ENCODE results near the gene LCE2C.
"Not testable (repeated sequence)": the region's sequence is repeated elsewhere in the genome, so short reads cannot be mapped to it uniquely, and the experiment has no call there.

Gene LCE2C, protein sequence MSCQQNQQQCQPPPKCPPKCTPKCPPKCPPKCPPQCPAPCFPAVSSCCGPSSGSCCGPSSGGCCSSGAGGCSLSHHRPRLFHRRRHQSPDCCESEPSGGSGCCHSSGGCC

DNA sequence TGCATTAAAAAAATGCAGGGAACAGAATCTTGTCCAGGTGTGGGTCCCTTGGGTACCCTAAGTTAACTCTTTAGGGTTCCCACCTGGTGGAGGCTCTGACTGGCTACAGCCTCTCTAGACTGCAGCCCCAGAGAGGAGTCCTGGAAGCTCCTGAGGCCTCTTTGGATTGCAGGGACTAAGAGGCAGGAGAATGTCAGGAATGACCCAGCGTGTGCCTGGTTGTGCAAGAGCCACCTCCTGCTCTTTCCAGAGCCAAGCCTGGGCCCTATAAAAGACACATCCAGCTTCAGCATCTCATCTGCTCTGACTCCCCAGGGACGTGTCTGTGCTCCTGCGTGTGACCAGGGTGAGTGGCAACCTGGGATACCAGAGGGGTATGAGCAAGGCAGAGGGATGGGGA lies at the start of gene LCE2C:
Gene LCE2C (plus strand): TSS at position 297 of the 400 bp plus-strand sequence. CDS start 737 bp downstream, outside the sequence.
- not testable (repeated sequence) for DNase-seq

DNA sequence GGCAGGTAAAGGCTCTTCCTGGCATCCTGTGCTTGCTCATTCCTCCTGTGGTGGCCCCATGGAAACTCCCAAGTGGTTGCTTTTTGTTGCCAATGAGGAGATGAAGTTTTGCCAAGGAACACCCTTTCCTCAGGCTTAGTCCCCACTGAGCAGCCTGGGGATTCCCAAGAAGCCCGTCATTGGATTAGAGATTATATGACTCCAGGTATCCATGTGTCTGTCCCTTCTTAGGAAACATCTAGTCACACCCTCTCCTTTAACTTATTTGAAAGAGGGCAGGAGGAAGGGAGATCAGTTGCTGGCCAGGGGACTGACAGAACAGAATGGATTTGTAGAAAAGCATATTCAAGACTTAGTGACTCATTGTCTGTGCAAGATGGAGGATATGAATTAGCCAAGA lies 48.3 kb upstream of the LCE2C start:
- no peak for DNase-seq

DNA sequence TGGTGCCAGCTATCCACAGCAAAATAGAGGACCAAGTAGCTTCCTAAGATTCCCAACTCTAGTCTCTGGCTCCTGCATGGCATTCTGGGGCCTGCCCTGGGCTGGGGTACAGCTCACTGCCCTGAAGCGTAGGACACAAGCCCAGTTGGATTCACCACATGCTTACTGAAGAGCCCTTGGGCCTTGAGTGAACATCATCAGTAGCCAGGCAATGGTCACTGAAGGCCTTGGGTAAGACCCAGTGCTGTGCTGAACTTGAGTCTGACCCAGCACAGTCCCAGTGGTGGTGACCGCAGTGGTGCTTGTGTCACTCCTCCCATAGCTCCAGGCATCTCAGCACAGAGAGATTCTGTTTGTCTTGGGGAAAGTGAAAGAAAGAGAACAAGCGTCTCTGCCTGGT lies 44.5 kb upstream of the LCE2C start:
- DNase-seq, result no peak

DNA sequence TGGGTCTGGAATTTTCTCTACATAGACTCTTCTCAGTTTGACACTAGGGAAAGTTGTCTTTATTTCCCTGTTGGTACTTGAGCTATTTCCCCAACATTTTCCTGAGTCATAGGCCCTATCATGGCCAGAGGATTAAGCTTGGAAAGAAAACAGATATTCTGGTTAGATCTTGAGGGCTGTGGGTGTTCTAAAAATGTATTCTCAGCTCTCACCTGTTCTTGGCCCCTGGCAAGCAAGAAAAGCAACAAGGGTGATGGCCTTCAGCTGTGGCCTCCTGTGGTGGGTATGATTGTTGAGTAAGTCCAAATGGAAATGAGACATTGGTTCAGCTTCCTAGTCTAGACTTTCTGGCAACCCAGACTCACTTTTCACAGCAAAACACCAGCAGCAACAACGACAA lies 34.7 kb upstream of the LCE2C start:
- DNase-seq, result no peak

DNA sequence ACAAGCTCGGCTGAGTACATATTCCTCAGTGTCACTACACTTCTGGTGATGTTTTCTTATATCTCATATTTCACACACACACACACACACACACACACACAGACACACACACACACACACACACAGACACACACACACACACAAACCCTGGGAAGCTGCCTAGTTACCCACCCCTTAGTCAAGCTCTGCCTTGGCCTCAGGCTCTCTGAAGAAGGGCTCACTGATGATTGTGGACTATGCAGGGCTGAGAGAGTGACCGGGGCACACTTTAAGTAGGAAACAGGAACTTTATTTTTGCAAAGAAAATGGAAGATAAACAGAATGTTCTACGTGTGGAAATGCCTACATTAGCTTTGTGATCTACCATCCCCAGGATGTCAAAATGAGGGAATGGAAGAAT lies 31.1 kb upstream of the LCE2C start:
- DNase-seq, result no peak

DNA sequence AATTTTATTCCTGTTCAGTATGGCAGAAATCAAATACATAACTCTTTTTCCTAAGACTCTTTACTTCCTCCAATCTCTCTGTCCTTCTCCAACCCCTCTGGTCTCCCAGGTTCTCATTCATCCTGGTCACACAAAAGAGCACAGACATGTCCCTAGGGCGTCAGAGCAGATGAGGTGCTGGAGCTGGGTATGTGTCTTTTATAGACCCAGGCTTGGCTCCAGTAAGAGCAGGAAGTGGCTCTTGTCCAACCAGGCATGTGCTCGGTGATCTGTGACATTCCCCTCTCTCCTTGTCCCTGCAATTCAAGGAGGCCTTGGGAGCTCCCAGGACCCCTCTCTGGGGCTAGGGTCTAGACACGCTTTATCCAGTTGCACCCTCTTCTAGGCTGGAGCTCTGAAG lies 29.9 kb upstream of the LCE2C start:
- DNase-seq, result no peak

DNA sequence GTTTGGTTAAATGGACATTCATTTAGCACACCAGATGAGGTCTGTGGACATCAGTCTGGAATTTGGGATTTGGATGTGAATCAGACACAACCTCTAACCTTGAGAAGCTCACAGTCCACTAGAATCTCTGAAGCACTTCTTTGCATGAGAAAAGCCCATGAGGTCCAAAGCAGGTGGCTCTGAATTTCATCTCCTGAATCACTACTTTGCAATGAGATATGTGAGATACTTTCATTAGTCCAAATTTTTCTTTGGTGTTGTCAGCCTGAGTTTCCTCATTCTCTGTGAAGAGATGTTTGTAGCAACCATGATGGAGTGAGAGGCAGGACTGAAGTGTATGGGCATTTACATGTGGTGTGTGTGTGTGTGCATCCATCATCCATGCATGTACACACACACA lies 28.4 kb upstream of the LCE2C start:
- no peak for DNase-seq

DNA sequence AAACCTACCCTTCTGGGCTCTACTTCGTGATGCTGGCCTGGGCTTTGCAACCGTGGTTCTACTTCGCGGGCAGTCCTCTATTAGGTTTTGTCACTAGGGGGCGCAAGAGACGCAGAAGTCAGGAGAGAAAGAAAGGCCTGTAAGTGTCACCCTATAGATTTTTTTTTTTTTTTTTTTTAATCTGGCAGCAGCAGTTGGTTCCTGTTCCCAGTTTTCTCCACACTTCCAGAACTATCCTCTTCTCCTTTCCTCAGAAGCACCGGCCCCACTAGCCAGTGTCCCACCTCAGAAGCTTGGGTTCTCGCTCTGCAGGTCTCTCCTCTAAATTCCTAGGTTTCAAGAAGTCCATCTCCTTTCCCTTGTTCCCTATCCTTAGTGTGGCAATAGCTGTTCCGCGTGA lies 21.0 kb upstream of the LCE2C start:
- DNase-seq, result peak; percentile 43

DNA sequence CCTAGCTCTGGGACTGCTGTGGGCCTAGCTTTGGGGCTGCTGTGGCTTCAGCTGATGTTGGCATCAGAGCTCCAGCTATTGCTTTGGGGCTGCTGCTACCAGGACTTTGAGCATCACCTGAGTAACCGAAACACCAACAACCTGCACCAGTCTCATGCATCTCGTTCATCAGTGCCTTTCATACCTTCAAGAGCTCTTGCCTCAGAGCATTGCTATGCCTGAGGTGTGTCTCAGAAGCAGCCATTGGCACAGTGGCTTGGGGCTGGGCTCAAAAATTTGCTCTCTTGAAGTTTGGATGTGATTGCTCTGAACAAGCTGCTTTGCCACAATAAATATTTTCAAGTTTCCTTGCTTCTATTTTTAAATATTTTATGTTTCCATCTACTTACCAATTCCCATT lies 18.6 kb upstream of the LCE2C start:
- no peak for DNase-seq

DNA sequence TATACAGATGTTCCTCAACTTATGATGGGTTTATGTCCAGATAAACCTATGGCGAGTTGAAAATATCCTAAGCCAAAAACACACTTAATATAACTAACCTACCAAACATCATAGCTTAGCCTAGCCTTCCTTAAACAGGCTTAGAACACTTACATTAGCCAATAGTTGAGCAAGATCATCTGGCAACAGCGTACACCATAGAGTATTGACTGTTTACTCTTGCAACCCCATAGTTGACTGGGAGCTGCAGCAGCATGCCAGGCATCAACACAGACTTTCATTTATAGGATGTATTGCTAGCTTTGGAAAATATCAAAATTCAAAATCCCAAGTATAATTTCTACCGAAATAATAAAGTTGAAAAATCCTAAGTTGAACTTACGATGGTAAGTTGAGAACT lies 17.4 kb upstream of the LCE2C start:
- DNase-seq, result no peak

DNA sequence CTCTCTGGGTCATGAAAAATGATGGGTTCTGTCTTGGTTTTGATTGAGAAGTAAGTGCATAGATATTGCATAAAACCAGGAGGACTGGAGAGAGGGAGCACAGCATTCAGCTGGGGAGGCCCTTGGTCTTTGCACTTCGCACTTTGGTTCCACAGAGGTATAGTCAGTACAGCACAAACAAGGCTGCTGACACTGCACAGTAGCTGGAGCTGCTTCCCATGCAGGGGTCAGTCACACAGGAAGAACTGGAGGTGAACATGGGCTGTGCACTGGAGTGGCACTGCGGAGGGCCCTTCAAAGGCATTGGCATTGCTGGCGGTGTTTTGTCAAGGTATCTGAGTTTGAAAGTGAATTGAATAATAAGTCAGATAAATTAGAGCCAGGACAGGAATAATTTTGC lies 16.4 kb upstream of the LCE2C start:
- DNase-seq, result no peak

DNA sequence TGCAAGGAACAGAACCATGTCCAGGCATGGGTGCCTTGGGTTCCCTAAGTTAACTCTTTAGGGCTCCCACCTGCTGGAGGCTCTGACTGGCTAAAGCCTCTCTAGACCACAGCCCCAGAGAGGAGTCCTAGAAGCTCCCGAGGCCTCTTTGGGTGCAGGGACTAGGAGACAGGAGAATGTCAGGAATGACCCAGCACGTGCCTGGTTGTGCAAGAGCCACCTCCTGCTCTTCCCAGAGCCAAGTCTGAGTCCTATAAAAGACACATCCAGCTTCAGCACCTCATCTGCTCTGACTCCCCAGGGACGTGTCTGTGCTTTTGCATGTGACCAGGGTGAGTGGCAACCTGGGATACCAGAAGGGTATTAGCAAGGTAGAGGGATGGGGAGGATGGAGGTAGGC lies 12.0 kb upstream of the LCE2C start, which contains the start of gene LCE2D:
Gene LCE2D (plus strand): TSS at position 283 of the 400 bp plus-strand sequence. CDS start 726 bp downstream, outside the sequence.
- no peak for DNase-seq

DNA sequence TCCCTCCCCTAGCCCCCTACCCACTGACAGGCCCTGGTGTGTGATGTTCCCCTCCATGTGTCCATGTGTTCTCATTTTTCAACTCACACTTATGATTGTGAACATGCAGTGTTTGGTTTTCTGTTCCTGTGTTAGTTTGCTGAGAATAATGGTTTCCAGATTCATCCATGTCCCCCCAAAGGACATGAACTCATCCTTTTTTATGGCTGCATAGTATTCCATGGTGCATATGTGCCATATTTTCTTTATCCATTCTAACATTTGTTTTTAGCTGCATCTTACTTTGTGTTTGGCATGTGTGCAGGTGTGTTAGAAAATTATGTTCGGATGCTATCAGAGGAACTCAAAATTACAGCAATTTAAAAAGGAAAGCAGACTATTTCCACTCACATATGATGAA lies 8.9 kb upstream of the LCE2C start:
- not testable (repeated sequence) for DNase-seq

DNA sequence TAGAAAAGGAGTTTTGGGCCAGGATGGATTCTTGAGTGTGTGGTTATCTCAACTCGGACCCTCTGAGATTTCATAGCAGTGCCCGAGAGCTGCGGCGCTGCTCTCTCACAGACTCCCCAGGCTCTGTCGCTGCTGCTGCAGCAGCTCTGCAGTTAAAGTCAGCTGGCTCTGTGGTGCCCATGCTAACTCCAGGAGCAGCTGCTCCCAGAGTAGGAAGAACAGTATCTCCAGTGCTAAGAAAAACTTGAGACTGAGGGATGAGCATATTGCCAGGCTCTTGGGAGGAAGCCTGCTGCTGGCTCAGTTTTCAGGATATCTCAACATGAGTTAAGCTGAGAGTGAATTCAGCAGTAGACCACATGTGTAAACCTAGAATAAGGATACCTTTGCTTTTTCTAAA lies 7.4 kb upstream of the LCE2C start:
- no peak for DNase-seq

DNA sequence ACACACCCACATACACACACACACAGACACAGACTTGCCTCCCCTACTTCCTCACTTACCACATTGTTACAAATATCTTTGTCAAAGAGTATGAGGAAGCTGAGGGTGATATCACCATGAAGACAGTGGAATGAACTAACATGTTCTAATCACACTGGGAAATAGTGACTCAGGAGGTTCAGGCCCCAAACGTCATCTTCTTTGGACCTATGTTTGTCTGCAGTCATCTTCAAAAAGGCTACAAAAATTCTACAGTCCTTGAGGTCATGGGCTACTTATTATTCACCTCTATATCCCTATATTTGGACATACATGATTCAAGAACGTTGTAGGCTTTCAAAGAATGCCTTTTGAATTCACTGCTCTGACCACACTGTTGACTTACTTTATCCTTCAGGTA lies 2.1 kb upstream of the LCE2C start:
- no peak for DNase-seq

DNA sequence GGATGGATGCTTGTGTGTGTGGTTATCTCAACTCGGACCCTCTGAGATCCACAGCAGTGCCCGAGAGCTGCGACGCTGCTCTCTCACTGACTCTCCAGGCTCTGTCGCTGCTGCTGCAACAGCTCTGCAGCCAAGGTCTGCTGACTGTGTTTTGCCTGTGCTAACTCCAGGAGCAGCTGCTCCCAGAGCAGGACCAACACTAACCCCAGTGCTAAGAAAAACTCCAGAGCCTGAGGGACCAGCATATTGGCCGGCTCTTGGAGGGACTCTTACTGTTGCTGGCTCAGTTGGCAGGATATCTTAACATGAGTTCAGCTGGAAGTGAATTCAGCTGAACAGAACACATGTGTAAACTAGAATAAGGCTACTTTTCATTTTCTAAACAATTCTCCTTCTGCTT lies 4.4 kb downstream of the LCE2C start:
- DNase-seq, result no peak

DNA sequence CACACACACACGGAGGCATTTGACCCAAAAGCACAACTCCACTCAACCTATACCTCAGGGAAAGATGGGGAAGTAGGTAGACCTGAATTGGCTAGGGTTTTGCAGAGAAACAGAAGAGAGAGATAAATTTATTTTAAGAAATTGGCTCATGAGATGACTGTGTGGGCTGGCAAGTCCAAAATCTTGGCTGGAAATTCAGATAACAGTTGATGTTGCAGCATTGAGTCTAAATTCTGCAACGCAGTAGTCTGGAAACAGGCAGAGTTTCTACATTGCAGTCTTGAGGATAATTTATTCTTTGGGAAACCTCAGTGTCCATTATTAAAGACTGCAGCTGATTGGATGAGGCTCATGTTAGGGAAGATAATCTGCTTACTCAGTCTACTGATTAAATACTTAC lies 6.5 kb downstream of the LCE2C start:
- no peak for DNase-seq

DNA sequence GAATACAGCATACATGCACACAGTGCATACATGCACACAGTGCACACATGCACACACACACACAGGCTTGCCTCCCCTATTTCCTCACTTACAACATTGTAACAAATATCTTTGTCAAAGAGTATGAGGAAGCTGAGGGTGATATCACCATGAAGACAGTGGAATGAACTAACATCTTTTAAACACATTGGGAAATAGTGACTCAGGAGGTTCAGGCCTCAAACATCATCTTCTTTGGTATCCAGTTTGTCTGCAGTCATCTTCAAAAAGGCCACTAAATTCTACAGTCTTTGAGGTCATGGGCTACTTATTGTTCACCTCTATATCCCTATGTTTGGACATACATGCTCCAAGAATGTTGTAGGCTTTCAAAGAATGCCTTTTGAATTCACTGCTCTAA lies 8.8 kb downstream of the LCE2C start:
- DNase-seq, result no peak

DNA sequence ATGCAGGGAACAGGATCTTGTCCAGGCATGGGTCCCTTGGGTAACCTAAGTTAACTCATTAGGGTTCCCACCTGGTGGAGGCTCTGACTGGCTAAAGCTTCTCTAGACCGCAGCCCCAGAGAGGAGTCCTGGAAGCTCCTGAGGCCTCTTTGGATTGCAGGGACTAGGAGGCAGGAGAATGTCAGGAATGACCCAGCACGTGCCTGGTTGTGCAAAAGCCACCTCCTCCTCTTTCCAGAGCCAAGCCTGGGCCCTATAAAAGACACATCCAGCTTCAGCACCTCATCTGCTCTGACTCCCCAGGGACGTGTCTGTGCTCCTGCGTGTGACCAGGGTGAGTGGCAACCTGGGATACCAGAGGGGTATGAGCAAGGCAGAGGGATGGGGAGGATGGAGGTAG lies 10.7 kb downstream of the LCE2C start, which contains the start of gene LCE2B:
Gene LCE2B (plus strand): TSS at position 301 of the 400 bp plus-strand sequence. CDS start 721 bp downstream, outside the sequence.
- DNase-seq, result not testable (repeated sequence)

DNA sequence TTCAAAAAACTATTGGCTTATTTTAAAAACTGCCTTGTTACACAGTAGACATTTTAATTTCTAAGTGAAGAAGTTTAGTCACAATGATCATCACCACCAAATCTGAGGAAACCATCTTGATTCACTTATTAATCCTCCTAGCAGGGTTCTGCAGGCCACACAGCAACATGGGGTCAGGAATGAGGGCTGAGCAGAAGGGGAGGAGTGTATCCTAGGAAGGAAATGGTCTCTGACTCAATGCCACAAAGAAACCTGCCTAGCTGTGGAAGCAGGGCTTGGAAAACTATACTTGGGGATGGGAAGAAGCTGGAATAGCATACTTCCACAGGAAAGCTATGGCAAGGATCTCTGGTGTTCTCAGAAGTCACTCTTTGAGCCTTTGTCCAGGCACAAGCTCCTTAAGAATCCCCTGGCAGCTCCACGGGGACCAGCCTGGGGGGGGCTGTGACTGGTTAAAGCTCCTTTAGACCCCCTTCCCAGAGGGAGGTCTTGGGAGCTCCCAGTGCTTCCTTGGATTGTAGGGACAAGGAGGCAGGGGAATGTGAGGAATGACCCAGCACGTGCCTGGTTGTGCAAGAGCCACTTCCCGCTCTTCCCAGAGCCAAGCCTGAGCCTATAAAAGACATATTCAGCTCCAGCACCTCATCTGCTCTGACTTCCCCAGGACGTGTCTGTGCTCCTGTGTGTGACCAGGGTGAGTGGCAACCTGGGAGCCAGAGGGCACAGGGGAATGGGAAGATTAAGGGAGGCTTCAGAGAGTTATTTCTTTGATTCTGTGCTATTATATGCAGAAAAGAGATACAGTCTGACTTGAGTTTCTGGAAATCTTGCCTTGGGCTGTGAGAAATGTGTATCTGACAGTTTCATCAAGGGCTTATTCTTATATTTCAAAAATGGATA lies 22.9 kb downstream of the LCE2C start, which contains the start of gene LCE2A:
Gene LCE2A (plus strand): TSS at position 645 of the 900 bp plus-strand sequence. CDS start 557 bp downstream, outside the sequence.
- no peak for DNase-seq

DNA sequence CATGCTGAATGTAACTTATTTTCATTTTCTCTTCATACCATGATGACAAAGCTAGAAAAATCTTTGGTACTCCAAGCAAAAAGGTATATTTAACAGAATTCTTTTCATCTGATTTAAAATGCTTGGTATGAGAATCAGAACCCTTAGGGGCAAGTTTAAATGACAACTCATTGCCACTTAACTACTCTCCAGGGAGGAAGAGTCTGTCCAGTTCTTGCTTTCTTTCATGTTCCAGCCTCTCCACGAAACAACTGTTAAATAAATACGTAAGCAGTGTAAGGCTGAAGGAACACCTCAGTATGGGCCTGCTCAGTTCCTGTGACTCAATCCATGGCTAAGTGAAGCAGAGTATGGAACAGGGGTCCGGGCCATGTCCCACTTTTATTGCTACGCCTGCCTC lies 24.7 kb downstream of the LCE2C start:
- no peak for DNase-seq

DNA sequence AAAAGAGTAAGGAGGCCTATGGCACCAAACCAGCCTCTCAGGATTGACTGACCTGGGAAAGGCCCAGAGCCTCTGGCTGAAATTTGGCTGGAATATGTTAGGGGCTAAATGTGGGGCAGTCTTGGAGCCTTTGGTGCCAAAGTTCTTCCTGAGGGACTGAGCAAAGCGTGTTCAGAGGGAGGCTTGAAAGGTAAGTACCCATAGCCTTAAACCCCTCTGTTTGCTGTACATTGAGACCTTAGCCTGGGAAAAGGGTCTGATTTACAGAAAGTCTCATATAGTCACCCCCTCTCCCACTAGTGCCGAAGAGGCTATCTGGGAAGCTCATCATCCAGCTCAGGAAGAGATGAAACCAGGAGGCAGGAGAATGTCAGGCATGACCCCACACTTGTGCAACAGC lies 32.8 kb downstream of the LCE2C start, which contains the start of gene LCE4A:
Gene LCE4A (plus strand): TSS at position 301 of the 400 bp plus-strand sequence. CDS start 916 bp downstream, outside the sequence.
- no peak for DNase-seq

DNA sequence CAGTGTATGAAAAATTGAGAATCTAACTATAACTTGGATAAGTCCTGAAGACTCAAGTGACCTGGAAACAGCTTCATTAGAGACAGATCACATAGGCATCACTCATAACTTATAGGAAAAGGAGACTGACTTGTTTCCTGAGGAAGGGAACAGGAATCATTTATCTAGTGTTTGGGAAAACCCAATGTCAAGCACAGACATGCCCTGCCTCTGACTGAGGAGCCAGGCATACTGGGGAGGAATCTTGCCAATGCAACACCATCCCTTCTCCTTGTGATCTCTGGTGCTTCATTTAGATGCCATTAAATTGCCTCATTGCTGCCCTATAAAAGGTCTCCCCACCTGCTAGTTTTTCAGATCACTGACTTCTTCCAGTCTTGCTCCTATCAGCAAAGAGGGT lies 43.2 kb downstream of the LCE2C start:
- no peak for DNase-seq

DNA sequence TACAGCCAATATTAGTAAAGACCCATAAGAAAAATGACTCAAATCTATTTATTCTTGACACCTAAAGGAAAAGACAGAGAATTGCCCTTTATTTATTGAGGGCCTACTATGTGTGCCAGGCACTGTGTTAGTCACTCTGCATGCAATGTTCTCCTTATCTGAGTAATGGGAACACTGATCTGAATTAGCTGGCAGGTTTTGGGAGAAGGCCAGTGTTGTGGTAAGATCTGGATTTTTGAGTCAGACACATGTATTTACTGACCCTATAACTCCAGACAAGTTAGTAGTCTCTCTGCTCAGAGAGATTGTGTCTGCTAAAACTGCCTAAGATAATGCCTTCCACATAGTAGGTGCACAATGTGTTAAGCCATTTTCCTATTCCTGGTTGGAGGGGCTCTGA lies 50.2 kb downstream of the LCE2C start:
- DNase-seq, result no peak

Measured in CD4-positive, alpha-beta T cell treated with Interleukin-4 for 4 hours (primary cell).